Retinal pigment epithelial cell (primary cell): ENCODE results near the gene TMEM106A.
"Not testable (repeated sequence)": the region's sequence is repeated elsewhere in the genome, so short reads cannot be mapped to it uniquely, and the experiment has no call there.

Source experiments
- DNase-seq: peaks from one replicate; pipeline ENCODE4 v3.0.0-alpha.2; 2010; ENCODE audit warnings: low read depth
- H3K4me3 ChIP-seq: 2 replicates; pipeline ENCODE4 v1.5.1; 2011; ENCODE audit warnings: mild to moderate bottlenecking, low read length, control low read depth, moderate library complexity
- CTCF ChIP-seq: conservative IDR thresholded peaks from 2 replicates; pipeline ENCODE4 v1.5.1; 2011; ENCODE audit warnings: low read depth, low read length, control low read depth, inconsistent platforms

TMEM106A gene

GRCh38 chr17:43211480-43212402 lies at the start of gene TMEM106A:
Gene TMEM106A (plus strand): TSS chr17:43211875. CDS start chr17:43213042, 1,167 bp downstream.
- DNase-seq, result peak; percentile 26
- peak within 1 kb of the TSS; percentile 70 for H3K4me3 ChIP-seq
- peak; percentile 36 for TF ChIP-seq CTCF

GRCh38 chr17:43165971-43166370 lies 45.7 kb upstream of the TMEM106A start:
- not testable (repeated sequence) for DNase-seq, H3K4me3 ChIP-seq

- H3K4me3 ChIP-seq, result peak overlapping the region; percentile 94
- no peak for TF ChIP-seq CTCF
- no peak for DNase-seq
These were observed 42.0 kb upstream of the TMEM106A start for GRCh38 chr17:43169561-43170139.

GRCh38 chr17:43170140-43170765 lies 41.4 kb upstream of the TMEM106A start:
- H3K4me3 ChIP-seq, result peak overlapping the region; percentile 94
- peak; percentile 90 for DNase-seq
- TF ChIP-seq CTCF, result no peak

- peak; percentile 25 for TF ChIP-seq CTCF
- DNase-seq, result peak; percentile 95
- H3K4me3 ChIP-seq, result peak within 1 kb of the TSS; percentile 94
These were observed 40.7 kb upstream of the TMEM106A start, which contains the start of gene NBR1 for GRCh38 chr17:43170766-43171585. Gene NBR1 (plus strand): TSS chr17:43171214. CDS start chr17:43175800, 4,586 bp downstream.

- peak; percentile 48 for TF ChIP-seq CTCF
- peak overlapping the region; percentile 94 for H3K4me3 ChIP-seq
- DNase-seq, result peak; percentile 98
These were observed 39.8 kb upstream of the TMEM106A start for GRCh38 chr17:43171586-43172487.
